NB4 (cell line): ENCODE measurements around the gene SEMA3G.

Source experiments
- DNase-seq: peaks from one replicate; pipeline ENCODE4 v3.0.0; 2010; ENCODE audit warnings: low read depth
- H3K4me3 ChIP-seq: one replicate; pipeline ENCODE4 v1.5.1; 2011; ENCODE audit warnings: mild to moderate bottlenecking, low read depth, low read length, moderate library complexity
- CTCF ChIP-seq: IDR thresholded peaks from one replicate; pipeline ENCODE4 v1.5.1; 2012; ENCODE audit warnings: low read depth, low read length
- MAX ChIP-seq: IDR thresholded peaks from 2 replicates; pipeline ENCODE4 v1.6.1; 2011; ENCODE audit warnings: low read depth, low read length
- MYC ChIP-seq: IDR thresholded peaks from 2 replicates; pipeline ENCODE4 v1.6.1; 2011; ENCODE audit warnings: low read depth, low read length
- POLR2A ChIP-seq: IDR thresholded peaks from 2 replicates; pipeline ENCODE4 v1.6.1; 2011; ENCODE audit warnings: mild to moderate bottlenecking; ENCODE audit not compliant: insufficient read length; ENCODE audit errors: extremely low read depth

SEMA3G gene

GRCh38 chr3:52387481-52387880 lies 57.4 kb downstream of the SEMA3G start:
- no peak for DNase-seq
- H3K4me3 ChIP-seq = no peak overlapping the region
- TF ChIP-seq POLR2A (no peak), CTCF (no peak), MAX (no peak), MYC (no peak)

GRCh38 chr3:52385157-52385556 lies 59.7 kb downstream of the SEMA3G start:
- peak; percentile 65 for DNase-seq

GRCh38 chr3:52384019-52384761 lies 60.7 kb downstream of the SEMA3G start:
- no peak for TF ChIP-seq CTCF
- TF ChIP-seq MYC = no peak
- TF ChIP-seq POLR2A = no peak
- TF ChIP-seq MAX = no peak
- no peak overlapping the region for H3K4me3 ChIP-seq
- peak; percentile 41 for DNase-seq

More at GRCh38 chr3:52385157-52385556, 59.7 kb downstream of the SEMA3G start:
- no peak overlapping the region for H3K4me3 ChIP-seq
- no peak for TF ChIP-seq MYC
- peak; percentile 79 for TF ChIP-seq CTCF

GRCh38 chr3:52383446-52383845 lies 61.5 kb downstream of the SEMA3G start:
- TF ChIP-seq POLR2A = no peak
- no peak for TF ChIP-seq MYC
- TF ChIP-seq MAX = no peak
- no peak for TF ChIP-seq CTCF
- no peak overlapping the region for H3K4me3 ChIP-seq
- no peak for DNase-seq
